Vagina (tissue), 2 donors: ENCODE data around the gene PCIF1. TPM values are rescaled to one million over a fixed set of nuclear protein-coding genes. Genes with fewer than 3 reads are reported as not detected.
A peak's percentile ranks its signal among the peaks of the same experiment; 100 is the strongest.

ENCODE experiments used
- DNase-seq, 2 donors: peaks; one replicate each; pipeline ENCODE4 v3.0.0-alpha.2; 2017; ENCODE audit errors: extremely low spot score in 2 of 2
- H3K27ac ChIP-seq: fragments of 200-600 bp; sonication (generic); one replicate; pipeline ENCODE4 v1.5.1; 2019
- H3K27me3 ChIP-seq: fragments of 200-600 bp; sonication (generic); one replicate; pipeline ENCODE4 v1.5.1; 2019
- H3K36me3 ChIP-seq, 2 donors: fragments of 200-600 bp; sonication (generic); one replicate each; pipeline ENCODE4 v1.5.1; 2017 to 2019
- H3K4me1 ChIP-seq: fragments of 200-600 bp; sonication (generic); one replicate; pipeline ENCODE4 v1.5.1; 2019
- H3K4me3 ChIP-seq, 2 donors: fragments of 200-600 bp; sonication (generic); 1 replicate in 1 of 2; 2 replicates in 1 of 2; pipeline ENCODE4 v1.5.1; 2016 to 2019
- H3K9me3 ChIP-seq: fragments of 200-600 bp; sonication (generic); one replicate; pipeline ENCODE4 v1.5.1; 2019
- POLR2A ChIP-seq, 2 donors: fragments of 450-650 bp; IDR thresholded peaks; one replicate each; pipeline ENCODE4 v1.6.1; 2017; ENCODE audit warnings: antibody characterized with exemption in 2 of 2, mild to moderate bottlenecking in 2 of 2, moderate library complexity in 2 of 2
- POLR2AphosphoS5 ChIP-seq, 2 donors: sonication (generic); formaldehyde crosslinking; IDR thresholded peaks; one replicate each; pipeline ENCODE4 v1.9.0; 2017; ENCODE audit warnings: antibody characterized with exemption in 2 of 2, mild to moderate bottlenecking in 2 of 2, low read depth in 1 of 2; ENCODE audit not compliant: insufficient read depth in 1 of 2
- intact Hi-C: fragments of 100-400 bp; cut with DNase I; formaldehyde crosslinking; loops from one replicate; pipeline ENCODE4 v1.15.1; 2023
- total RNA-seq: library from RNA; depleted of rRNA; stranded (reverse); fragments of >200 nt; gene quantifications from one replicate; pipeline ENCODE4 v1.2.3, GENCODE V29; 2016
- TF ChIP-seq, protein P1 (sequence below), 3 experiments: fragments of 450-650 bp in 2 of 3; fragments of 200-600 bp in 1 of 3; sonication (generic) in 1 of 3; IDR thresholded peaks; one replicate each; pipeline ENCODE4 v1.5.1; 2017 to 2019; ENCODE audit warnings: antibody characterized with exemption in 3 of 3, mild to moderate bottlenecking in 2 of 3, moderate library complexity in 2 of 3

Gene PCIF1
- total RNA-seq, 1 donor from 2014 or later: 36.6 TPM

DNA sequence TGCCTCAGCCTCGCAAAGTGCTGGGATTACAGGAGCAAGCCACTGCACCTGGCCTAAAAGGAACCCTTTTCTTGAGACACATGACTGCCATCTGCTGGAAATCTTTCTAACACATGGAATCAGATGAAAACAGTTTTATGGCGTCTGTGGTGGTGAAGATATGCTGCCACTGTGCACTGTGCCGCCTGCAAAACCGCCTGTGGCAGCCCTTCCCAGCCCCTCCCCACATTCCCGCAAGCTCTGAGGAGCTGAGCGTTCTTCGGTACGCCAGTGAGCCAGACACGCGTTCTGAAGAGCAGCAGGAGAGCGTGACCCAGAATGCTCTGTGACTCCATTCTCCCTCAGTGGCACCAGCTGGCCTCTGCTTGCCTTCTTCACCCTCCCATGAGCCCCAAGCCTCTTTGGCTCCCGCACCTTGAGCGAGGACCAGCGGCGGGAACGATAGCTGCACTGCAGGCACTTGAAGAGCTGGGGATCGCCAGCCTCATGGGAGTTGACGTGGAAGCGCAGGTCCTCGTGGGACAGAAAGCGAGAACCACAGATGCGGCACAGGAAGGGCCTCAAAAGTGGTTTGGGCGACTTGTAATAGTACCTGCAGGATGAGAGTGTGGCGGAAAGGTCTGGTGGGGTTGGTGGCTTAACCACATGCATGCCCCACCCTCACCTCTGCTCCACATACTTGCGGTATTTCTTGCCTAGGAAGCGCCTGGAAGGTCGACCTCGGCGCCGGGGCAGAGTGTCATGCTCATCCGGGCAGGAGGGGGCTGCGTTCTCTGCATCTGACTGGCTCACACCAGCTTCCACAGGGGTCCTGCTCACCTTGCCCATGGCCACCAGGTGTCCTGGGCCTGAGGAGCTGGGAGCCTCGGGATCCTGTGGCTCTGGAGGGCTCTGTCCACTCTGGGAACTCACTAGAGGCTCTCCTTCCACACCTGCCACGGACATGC, 28.8 kb downstream of the PCIF1 start:
- intact Hi-C loops: loop anchor here (10.0 kb wide), 1 partner anchor 149 kb away; the partner anchor contains the start of gene UBE2C
- Histone ChIP-seq H3K9me3 (no peaks in the 10 kb centered on the region), H3K36me3 (peaks cover 7 to 93% of the 10 kb centered on the region in 2 donors), H3K27ac (no peak overlapping the region), H3K4me3 (no peak overlapping the region), H3K27me3 (no peaks in the 10 kb centered on the region), H3K4me1 (no peaks in the 10 kb centered on the region)
- DNase-seq: no peak
- TF ChIP-seq POLR2AphosphoS5 (IDR thresholded peaks at IDR 0.05; ENCODE audit: insufficient read depth in 1 of 2, low read depth in 1 of 2): no peak
- TF ChIP-seq, protein P1, sequence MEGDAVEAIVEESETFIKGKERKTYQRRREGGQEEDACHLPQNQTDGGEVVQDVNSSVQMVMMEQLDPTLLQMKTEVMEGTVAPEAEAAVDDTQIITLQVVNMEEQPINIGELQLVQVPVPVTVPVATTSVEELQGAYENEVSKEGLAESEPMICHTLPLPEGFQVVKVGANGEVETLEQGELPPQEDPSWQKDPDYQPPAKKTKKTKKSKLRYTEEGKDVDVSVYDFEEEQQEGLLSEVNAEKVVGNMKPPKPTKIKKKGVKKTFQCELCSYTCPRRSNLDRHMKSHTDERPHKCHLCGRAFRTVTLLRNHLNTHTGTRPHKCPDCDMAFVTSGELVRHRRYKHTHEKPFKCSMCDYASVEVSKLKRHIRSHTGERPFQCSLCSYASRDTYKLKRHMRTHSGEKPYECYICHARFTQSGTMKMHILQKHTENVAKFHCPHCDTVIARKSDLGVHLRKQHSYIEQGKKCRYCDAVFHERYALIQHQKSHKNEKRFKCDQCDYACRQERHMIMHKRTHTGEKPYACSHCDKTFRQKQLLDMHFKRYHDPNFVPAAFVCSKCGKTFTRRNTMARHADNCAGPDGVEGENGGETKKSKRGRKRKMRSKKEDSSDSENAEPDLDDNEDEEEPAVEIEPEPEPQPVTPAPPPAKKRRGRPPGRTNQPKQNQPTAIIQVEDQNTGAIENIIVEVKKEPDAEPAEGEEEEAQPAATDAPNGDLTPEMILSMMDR (IDR thresholded peaks at IDR 0.05): peak in 1 of 3 experiments; percentile 26

DNA sequence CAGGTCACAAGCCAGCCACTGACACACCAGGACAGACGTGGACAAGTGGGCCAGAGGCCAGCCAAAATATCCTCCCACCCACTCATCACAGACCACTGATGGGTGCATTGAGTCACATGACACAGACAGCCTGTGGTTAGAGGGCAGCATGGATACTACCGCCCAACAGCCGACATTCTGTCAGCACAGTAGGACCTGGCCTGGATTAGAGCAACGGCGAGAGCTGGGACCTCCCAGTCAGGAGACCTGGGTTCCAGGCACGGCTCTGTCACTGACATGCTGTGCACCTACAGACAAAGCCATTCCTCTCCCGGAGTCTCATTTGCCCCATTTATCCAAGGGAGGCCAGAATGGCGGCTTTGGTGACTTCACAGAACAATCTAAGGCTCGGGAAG, 29.5 kb downstream of the PCIF1 start:
- TF ChIP-seq, protein P1 (IDR thresholded peaks at IDR 0.05): no peak
- no peak for TF ChIP-seq POLR2A (IDR thresholded peaks at IDR 0.05)
- TF ChIP-seq POLR2AphosphoS5 (IDR thresholded peaks at IDR 0.05; ENCODE audit: insufficient read depth in 1 of 2, low read depth in 1 of 2): no peak
- no peak for DNase-seq
- Histone ChIP-seq H3K9me3 (no peaks in the 10 kb centered on the region), H3K27me3 (no peaks in the 10 kb centered on the region), H3K27ac (no peak overlapping the region), H3K36me3 (peaks cover 7 to 92% of the 10 kb centered on the region in 2 donors), H3K4me1 (peaks cover under 1% of the 10 kb centered on the region), H3K4me3 (no peak overlapping the region)
- intact Hi-C loops: loop anchor here (10.0 kb wide), 1 partner anchor 149 kb away; the partner anchor contains the start of gene UBE2C

DNA sequence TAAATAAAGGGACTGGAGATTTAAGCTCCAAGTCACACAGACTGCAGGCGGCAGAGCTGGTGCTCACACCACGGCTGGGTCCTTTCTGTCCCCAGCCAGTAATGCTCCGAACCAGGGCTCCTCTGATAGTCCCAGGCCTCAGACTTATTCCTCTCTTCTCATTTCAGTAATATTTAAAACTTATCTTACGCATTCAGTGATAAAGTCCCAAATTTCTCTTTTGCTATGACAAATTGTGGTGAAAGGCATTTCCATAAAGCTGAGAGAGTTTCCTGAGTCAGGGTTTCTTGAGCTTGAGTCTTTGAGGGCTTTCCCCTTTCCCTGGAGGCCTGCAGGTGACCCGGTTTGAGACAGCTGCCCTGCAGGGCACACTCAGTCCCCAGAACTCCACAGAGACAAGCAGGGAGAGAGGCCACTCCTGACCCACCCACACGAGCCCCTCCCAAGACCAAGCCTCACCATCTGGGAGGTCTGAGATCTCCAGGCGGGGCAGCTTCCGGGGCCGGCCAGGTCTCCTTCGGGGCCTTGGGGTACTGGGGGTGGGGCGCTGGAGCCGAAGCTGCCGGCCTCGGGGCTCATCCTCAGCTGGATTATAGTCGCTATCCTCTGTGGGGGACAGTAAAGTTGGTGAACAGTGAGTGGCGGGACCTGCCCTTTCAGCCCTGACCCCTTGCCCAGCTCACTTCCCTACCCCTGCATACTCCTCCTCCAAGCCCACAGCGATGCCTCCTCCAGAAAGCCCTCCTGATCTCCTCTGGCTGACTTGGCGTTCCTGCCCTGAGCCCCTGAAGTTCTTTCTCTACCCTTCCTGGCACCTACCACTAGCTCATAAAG, 30.9 kb downstream of the PCIF1 start:
- intact Hi-C loops: loop anchor here (10.0 kb wide), 1 partner anchor 151 kb away; the partner anchor contains the start of gene UBE2C

DNA sequence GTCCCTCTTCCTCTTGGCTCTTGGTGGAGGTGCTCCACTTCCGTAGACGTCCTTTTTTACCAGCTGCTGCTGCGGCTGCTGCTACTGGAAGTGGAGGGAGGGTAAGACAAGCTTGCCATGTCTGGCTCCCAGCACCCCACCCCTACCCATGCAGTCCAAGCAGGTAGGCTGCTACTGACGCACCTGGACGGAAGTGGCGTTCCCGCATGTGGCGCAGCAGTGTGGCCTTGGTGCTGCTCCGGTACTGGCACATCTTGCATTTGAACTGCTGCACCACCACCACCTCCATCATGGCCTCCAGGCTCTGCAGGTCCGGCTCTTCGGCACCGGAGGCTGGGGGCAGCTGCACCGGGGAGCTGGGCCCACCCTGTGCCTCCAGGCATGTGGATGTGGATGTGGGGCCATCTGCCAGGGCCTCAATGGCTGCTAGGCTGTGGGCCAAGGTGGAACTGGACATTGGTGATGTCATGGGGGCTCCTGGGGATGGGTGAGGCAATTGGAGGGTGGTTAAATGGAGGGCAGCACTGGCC, 33.1 kb downstream of the PCIF1 start:
- Histone ChIP-seq H3K9me3 (no peaks in the 10 kb centered on the region), H3K4me1 (peaks cover 23% of the 10 kb centered on the region), H3K27ac (no peak overlapping the region), H3K36me3 (peaks cover 0 to 63% of the 10 kb centered on the region in 2 donors), H3K4me3 (no peak overlapping the region), H3K27me3 (no peaks in the 10 kb centered on the region)
- TF ChIP-seq, protein P1 (IDR thresholded peaks at IDR 0.05): no peak
- no peak for TF ChIP-seq POLR2A (IDR thresholded peaks at IDR 0.05)
- TF ChIP-seq POLR2AphosphoS5 (IDR thresholded peaks at IDR 0.05; ENCODE audit: insufficient read depth in 1 of 2, low read depth in 1 of 2): no peak
- DNase-seq: no peak
- intact Hi-C loops: loop anchor here (10.0 kb wide), 1 partner anchor 153 kb away; the partner anchor contains the start of gene UBE2C

More for the DNA sequence above, 30.9 kb downstream of the PCIF1 start:
- H3K27me3 ChIP-seq: no peaks in the 10 kb centered on the region
- H3K4me3 ChIP-seq: no peak overlapping the region
- TF ChIP-seq POLR2AphosphoS5 (IDR thresholded peaks at IDR 0.05; ENCODE audit: insufficient read depth in 1 of 2, low read depth in 1 of 2) (no peak), POLR2A (IDR thresholded peaks at IDR 0.05) (no peak)
- TF ChIP-seq, protein P1 (IDR thresholded peaks at IDR 0.05): no peak
- H3K27ac ChIP-seq: no peak overlapping the region
- peaks cover 0 to 84% of the 10 kb centered on the region in 2 donors for H3K36me3 ChIP-seq
- no peak for DNase-seq
- peaks cover 14% of the 10 kb centered on the region for H3K4me1 ChIP-seq
- H3K9me3 ChIP-seq: no peaks in the 10 kb centered on the region
